Measurements from ENCODE around the gene RPP40. TPM values are rescaled to one million over a fixed set of nuclear protein-coding genes. Genes with fewer than 3 reads are reported as not detected.

Gene RPP40
- total and polyA plus RNA-seq, 2 of the 13 experiments (the other 11 are each of a cell fraction or from before 2014, with no cell fraction given) = 18.0 to 41.2 TPM

- TF ChIP-seq ZBTB25 (CRISPR knock-in tag; IDR thresholded peaks at IDR 0.05) (no peak), BORCS8-MEF2B (CRISPR knock-in tag; IDR thresholded peaks at IDR 0.05) (no peak), AKNA (CRISPR knock-in tag; IDR thresholded peaks at IDR 0.05; ENCODE audit: borderline replicate concordance) (no peak), ZBTB1 (CRISPR knock-in tag; IDR thresholded peaks at IDR 0.05; ENCODE audit: borderline replicate concordance) (no peak), ZSCAN22 (CRISPR knock-in tag; IDR thresholded peaks at IDR 0.05) (no peak), ZBTB37 (CRISPR knock-in tag; IDR thresholded peaks at IDR 0.05) (no peak), JARID2 (CRISPR knock-in tag; IDR thresholded peaks at IDR 0.05; ENCODE audit: insufficient replicate concordance) (no peak), ZNF614 (CRISPR knock-in tag; IDR thresholded peaks at IDR 0.05; ENCODE audit: borderline replicate concordance) (no peak), MYPOP (CRISPR knock-in tag; IDR thresholded peaks at IDR 0.05) (no peak)
Measured at GRCh38 chr6:4973982-4974745, 29.7 kb downstream of the RPP40 start (continued).
